RWPE1 (cell line): Measurements from ENCODE around the gene SNTA1.
A peak's percentile ranks its signal among the peaks of the same experiment; 100 is the strongest.

Experiments used
- CTCF ChIA-PET: fragments of 350-600 bp; sonication (Branson Sonifier 250); formaldehyde crosslinking; extraction: SDS; loops from one replicate; lab custom pipeline; 2021; lab: Yijun Ruan, JAX
- POLR2A ChIA-PET: fragments of 400-600 bp; formaldehyde crosslinking; extraction: SDS; loops from one replicate; lab custom pipeline; 2020; ENCODE audit warnings: antibody characterized with exemption; ENCODE audit not compliant: low non-redundant PET; lab: Yijun Ruan, JAX
- DNase-seq: peaks from one replicate; pipeline ENCODE4 v3.0.0; 2012; ENCODE audit warnings: low spot score
- H3K27ac ChIP-seq: fragments of 450-650 bp; 2 replicates; pipeline ENCODE4 v1.5.1; 2017
- TF ChIP-seq, protein P1 (sequence below): fragments of 450-650 bp; conservative IDR thresholded peaks from 2 replicates; pipeline ENCODE4 v1.5.1; 2017; ENCODE audit warnings: low read depth, mild to moderate bottlenecking

SNTA1 gene

GRCh38 chr20:33418033-33418432 is 25.5 kb downstream of the SNTA1 start:
- no peak overlapping the region for H3K27ac ChIP-seq
- TF ChIP-seq, protein P1, sequence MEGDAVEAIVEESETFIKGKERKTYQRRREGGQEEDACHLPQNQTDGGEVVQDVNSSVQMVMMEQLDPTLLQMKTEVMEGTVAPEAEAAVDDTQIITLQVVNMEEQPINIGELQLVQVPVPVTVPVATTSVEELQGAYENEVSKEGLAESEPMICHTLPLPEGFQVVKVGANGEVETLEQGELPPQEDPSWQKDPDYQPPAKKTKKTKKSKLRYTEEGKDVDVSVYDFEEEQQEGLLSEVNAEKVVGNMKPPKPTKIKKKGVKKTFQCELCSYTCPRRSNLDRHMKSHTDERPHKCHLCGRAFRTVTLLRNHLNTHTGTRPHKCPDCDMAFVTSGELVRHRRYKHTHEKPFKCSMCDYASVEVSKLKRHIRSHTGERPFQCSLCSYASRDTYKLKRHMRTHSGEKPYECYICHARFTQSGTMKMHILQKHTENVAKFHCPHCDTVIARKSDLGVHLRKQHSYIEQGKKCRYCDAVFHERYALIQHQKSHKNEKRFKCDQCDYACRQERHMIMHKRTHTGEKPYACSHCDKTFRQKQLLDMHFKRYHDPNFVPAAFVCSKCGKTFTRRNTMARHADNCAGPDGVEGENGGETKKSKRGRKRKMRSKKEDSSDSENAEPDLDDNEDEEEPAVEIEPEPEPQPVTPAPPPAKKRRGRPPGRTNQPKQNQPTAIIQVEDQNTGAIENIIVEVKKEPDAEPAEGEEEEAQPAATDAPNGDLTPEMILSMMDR, result no peak
- ChIA-PET CTCF (interaction anchor here (0.7 kb wide), 1 partner anchor 1457 kb away, joined by 6 read pairs; no protein-coding TSS in a partner anchor), POLR2A (interaction anchor here (0.7 kb wide), 1 partner anchor 46 kb away, joined by 6 read pairs; no protein-coding TSS in a partner anchor)
- no peak for DNase-seq

DNA sequence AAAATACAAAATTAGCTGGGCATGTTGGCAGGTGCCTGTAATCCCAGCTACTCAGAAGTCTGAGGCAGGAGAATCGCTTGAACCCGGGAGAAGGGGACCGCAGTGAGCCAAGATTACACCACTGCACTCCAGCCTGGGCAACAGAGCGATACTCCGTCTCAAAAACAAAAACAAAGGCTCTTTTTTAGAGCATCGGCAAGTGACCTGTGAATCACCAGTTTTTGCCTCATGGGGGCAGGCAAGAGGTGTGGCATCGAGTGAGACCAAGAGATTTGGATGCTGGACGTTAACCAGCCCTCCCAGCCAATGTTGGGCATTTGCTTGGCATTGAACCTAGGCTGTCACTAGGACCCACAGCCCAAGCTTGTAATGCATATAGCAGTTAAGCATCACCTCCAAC is 27.6 kb downstream of the SNTA1 start:
- DNase-seq, result no peak
- ChIA-PET CTCF (interaction anchor here (0.6 to 0.7 kb wide), 2 partner anchors 157 to 247 kb away, joined by 6 read pairs; no protein-coding TSS in a partner anchor), POLR2A (no interaction called here)
- H3K27ac ChIP-seq, result no peak overlapping the region
- TF ChIP-seq, protein P1, result no peak; the same call in 1 of the 2 replicates

DNA sequence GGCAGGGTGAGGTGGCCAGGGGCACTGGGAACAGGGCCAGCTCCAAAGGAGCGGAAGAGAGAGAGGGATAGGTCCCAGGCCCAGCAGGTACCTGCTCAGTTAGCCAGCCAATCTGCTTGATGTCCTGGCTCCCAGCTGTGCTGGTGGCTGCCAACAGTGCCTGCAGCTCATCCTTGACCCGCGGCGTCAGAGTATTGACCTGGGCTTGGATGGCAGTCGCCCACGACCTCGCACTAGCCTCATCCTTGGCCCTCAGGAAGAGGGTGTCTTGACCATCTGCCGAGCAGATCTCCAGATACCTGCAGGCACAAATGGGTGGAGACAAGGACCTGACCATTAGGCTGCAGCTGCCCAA is 31.1 kb downstream of the SNTA1 start:
- TF ChIP-seq, protein P1, result no peak
- no peak overlapping the region for H3K27ac ChIP-seq
- ChIA-PET CTCF (interaction anchor here (0.5 kb wide), 1 partner anchor 14 kb away, joined by 3 read pairs; no protein-coding TSS in a partner anchor), POLR2A (no interaction called here)
- DNase-seq, result no peak

- POLR2A ChIA-PET, result no interaction called here
- TF ChIP-seq, protein P1, result no peak
- H3K27ac ChIP-seq, result no peak overlapping the region
- CTCF ChIA-PET, result interaction anchor here (0.5 kb wide), 1 partner anchor 13 kb away, joined by 3 read pairs; no protein-coding TSS in a partner anchor
- no peak for DNase-seq
These were observed 31.7 kb downstream of the SNTA1 start for GRCh38 chr20:33411711-33412483.

- TF ChIP-seq, protein P1, result no peak
- CTCF ChIA-PET, result interaction anchor here (0.5 to 0.6 kb wide), 2 partner anchors 242 to 384 kb away, joined by 3 read pairs; no protein-coding TSS in a partner anchor
- POLR2A ChIA-PET, result interaction anchor here (0.8 kb wide), 1 partner anchor 10 kb away, joined by 5 read pairs; the partner anchor contains the start of gene CDK5RAP1
These were observed 32.3 kb downstream of the SNTA1 start for GRCh38 chr20:33411242-33411641.

DNA sequence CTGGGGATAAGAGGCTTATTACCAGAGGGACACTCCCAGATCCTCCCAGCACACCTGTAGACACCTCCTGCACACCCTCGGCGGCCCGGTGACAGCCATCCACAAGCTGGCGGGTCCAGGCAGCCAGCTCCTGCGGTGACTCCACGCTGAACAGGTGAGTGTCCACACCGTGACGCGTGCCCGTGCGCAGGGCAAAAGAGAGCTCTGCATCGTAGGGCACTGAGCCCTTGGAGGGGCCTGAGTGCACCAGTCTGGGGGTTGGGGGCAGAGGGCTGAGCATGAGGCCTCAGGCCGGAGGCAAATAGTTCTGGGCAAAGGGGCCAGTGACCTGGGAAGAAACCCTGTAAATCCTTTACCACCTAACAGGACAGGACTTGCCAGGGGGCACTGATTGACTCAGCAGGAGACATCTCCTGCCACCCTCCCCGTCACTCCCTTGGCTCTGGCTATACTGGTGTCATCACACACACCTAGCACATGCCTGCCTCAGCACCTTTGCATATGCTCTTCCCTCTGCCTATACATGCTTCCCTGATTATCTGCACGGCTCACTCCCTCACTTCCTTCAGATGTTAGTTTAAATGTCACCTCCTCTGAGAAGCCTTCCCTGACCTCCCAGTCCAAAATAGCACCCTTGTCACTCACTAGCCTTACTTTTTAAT is 33.4 kb downstream of the SNTA1 start:
- no peak for DNase-seq
- ChIA-PET POLR2A (interaction anchor here (0.9 kb wide), 1 partner anchor 10 kb away, joined by 3 read pairs; no protein-coding TSS in a partner anchor), CTCF (interaction anchor here (0.6 kb wide), 2 partner anchors 212 to 385 kb away, joined by 3 read pairs; no protein-coding TSS in a partner anchor)
- TF ChIP-seq, protein P1, result no peak
- peak overlapping the region; percentile 1; the same call in 1 of the 2 replicates for H3K27ac ChIP-seq

More at GRCh38 chr20:33411242-33411641, 32.3 kb downstream of the SNTA1 start:
- DNase-seq, result no peak
- H3K27ac ChIP-seq, result no peak overlapping the region
